NCI-H1417 (cell line): Measurements from ENCODE around the gene GPR62.
"Not testable (repeated sequence)": the region's sequence is repeated elsewhere in the genome, so short reads cannot be mapped to it uniquely, and the experiment has no call there.

Experiments
- DNase-seq, 3 experiments: peaks; one replicate each; lab custom pipeline; 2025; lab: John Stamatoyannopoulos, UW

GPR62 gene, protein sequence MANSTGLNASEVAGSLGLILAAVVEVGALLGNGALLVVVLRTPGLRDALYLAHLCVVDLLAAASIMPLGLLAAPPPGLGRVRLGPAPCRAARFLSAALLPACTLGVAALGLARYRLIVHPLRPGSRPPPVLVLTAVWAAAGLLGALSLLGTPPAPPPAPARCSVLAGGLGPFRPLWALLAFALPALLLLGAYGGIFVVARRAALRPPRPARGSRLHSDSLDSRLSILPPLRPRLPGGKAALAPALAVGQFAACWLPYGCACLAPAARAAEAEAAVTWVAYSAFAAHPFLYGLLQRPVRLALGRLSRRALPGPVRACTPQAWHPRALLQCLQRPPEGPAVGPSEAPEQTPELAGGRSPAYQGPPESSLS

DNA sequence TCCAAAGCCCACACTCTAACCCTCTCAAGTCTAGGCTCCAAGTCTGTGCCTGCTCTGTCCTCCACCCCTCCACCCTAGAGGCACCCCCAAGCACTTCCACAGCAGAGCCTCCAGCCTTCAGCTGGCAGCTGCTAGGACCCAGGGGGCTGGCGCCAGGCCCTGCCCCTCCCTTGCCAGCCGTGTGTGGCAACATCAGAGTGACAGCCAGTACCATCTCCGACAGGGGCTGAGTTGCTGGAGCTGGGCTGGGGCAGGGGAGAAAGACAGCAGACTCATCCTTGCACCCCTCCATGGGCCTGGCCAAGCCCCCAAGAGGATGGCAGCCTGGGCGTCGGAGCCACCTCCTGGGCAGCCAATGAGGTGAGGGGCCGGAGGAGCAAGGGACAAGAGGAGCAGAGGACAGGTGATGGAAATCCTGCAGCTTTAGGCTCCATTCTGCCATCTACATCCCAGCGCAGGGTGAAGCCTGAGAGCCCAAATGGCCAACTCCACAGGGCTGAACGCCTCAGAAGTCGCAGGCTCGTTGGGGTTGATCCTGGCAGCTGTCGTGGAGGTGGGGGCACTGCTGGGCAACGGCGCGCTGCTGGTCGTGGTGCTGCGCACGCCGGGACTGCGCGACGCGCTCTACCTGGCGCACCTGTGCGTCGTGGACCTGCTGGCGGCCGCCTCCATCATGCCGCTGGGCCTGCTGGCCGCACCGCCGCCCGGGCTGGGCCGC, at the start of gene GPR62:
GPR62 (plus strand) TSS at position 207 of the 718 bp plus-strand sequence; CDS start at position 479, 272 bp downstream.
- no peak for DNase-seq

DNA sequence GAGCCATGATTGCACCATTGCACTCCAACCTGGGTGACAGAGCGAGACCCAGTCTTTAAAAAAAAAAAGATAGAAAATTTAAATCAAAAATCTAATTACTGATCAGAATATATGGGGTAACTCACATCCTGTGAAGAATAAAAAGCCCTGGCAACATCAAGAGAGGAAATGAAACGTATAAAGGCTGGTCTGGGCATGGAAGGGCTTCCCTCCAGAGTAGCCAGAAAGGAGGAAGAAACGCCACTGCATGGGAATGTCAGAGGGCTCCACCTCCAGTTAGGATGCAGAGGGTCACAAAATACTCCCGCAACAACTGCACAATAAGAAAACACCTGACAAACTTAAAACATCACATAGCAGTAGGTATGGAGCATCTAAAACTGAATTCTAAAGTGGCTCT, 47.2 kb upstream of the GPR62 start:
- DNase-seq = no peak

DNA sequence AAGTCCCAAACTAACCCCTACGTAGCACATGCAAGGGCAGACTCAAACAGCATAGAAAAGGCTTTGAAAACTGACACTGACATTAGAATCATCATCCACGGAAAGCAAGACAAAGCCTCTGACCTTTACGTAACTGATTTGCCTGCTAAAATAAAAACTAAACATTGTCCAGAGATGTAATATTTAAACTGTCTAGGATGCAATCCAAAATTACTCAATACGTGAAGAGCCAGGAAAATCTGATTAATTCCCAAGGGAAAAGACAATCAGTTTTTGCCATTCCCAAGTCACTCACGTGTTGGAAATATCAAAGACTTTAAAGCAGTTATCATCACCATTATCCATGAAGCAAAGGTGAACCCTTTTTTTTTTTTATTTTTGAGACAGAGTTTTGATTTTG, 38.8 kb upstream of the GPR62 start:
- DNase-seq = no peak

DNA sequence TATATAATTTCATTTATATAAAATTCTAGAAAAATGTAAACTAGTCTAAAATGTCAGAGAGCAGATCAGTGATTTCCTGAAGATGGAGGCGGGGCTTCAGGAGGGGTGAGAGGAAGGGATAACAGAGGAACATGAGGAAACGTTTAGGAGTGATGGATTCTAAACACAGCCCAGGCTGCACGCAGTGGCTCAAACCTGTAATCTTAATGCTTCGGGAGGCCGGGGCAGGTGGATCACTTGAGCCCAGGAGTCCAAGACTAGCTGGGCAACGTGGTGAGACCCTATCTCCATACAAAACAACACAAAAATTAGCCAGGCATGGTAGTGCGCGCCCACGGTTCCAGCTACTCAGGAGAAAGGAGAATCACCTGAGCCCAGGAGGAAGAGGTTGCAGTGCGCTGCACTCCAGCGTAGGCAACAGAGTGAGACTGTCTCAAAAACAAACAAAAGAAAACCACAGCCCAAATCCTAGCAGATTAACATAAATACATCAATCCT, 34.1 kb upstream of the GPR62 start:
- DNase-seq = no peak

DNA sequence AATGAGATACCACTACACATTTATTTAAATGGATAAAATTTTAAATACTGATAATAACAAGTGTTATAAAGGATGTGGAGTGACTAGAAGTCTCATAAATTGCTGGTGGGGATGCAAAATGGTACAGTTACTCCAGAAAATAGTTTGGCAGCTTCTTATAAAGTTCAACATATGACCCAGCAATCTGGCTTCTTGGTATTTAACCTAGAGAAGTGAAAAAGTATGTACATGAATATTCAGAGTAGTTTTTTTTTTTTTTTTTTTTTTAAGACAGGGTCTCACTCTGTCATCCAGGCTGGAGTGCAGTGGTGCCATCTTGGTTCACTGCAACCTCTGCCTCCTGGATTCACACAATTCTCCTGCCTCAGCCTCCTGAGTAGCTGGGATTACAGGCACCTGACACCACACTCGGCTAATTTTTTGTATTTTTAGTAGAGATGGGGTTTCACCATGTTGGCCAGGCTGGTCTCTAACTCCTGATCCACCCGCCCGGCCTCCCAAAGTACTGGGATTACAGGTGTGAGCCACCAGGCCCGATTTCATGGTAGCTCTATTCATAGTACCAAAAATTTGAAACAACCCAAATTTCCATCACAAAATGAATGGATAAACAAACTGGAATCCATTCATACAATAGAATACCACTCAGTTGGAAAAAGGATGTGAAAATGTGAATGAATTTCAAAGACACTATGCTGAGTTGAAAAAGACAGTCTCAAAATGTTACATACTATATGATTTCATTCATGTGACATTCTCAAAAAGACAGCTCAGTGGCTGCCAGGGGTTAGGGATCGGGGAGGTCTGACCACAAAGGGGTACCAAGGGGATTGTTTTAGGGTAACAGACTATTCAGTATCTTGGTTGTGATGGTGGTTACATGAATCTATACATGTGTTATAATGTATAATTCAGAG, 27.9 kb upstream of the GPR62 start:
- no peak for DNase-seq

DNA sequence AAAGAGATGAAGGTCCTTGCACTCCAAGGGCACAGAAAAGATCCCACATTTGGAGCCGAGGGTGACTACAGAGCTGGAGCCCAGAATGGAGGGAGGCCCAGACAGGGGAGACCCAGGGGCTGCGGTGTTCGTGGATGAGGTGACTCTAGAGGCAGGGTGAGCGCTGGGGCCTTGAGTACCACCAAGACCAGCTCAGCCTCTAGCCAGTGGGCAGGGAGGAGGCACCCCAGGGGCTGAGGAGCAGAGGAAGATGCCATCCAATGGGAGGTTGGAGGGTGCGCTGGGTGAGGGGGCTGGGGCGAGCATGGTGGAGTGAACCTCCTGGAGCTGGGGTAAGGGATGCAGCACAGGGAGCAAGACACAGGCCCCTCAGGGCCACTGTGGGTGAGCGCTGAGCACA, 26.7 kb upstream of the GPR62 start:
- no peak for DNase-seq

DNA sequence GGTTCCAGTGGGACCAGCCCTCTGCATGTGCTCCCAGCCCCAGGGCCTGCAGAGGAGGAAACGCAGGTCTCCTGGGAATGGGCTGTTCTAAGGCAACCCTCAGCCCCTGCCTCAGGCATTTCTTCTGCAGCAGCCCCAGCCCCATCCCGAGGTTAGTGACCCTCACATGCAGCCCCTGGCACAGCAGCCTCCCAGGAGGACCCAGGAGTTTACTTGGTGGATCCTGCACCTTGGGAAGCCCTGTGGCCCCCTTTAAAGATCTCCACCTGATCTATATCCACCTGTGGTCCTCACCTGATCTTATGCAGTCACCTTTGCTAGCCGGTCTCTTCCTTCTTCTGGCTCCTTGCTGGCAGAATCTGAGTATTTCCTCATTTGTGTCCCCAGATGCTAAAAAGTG, 26.2 kb upstream of the GPR62 start:
- not testable (repeated sequence) for DNase-seq

DNA sequence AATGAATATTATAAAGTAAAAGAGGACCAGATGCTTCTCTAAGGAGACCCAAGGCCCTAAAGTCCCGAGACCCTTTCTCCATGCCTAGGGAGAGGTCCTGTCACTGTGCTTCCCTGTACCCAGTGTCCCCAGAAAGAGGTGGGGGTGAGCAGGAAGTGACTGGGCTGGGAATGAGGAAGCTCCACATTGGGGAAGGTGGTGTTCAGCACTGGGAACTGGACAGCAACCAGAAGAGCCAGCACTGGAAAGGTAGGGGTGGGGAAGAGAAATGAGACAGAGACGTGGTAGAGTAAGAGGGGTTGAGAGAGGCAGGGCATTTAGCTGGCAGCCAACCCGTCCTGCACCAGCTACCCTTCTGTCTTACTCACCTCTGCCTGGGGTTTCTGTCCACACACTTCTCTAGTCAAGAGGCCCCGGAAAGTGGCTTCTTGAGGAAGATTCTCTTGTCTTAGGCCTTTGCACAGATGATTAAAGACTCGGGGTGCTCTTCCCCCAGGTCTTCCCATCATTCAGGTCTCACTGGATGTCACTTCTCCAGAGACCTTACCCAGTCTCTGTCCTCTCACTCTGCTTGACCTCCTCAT, 25.7 kb upstream of the GPR62 start:
- DNase-seq = no peak

DNA sequence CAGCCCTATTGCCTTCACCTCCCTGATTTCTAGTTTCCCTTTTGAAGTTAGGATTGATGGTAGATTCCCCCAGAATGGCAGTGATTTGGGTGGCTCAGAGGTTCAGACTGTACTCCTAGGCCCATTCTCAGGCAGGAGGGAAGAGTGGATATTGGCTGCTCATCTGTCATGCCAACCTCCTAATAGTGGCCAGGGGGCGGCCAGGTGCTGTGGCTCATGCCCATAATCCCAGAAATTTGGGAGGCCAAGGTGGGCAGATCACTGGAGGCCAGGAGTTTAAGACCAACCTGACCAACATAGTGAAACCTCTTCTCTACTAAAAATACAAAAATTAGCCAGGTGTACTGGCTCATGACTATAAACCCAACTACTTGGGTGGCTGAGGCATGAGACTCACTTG, 24.7 kb upstream of the GPR62 start:
- DNase-seq = no peak

DNA sequence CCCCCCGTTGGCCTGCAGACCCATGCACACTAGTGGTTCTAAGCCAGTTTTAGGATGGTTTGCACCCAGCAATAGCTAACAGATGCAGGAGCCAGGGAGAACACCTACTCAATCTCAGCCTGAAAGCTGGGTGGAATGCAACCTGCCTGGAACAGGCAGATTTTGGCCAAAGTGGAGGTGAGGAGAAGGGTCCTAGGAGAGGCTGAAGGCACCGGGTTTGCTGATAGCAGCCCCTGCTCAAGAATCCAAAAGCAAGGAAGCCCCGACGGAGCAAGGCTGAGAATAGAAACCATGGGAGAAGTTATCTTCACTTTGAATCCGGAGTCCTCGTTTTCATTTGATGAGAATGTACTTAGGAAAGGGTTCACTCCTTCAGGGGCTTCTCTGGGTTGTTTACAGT, 23.4 kb upstream of the GPR62 start:
- DNase-seq = no peak

DNA sequence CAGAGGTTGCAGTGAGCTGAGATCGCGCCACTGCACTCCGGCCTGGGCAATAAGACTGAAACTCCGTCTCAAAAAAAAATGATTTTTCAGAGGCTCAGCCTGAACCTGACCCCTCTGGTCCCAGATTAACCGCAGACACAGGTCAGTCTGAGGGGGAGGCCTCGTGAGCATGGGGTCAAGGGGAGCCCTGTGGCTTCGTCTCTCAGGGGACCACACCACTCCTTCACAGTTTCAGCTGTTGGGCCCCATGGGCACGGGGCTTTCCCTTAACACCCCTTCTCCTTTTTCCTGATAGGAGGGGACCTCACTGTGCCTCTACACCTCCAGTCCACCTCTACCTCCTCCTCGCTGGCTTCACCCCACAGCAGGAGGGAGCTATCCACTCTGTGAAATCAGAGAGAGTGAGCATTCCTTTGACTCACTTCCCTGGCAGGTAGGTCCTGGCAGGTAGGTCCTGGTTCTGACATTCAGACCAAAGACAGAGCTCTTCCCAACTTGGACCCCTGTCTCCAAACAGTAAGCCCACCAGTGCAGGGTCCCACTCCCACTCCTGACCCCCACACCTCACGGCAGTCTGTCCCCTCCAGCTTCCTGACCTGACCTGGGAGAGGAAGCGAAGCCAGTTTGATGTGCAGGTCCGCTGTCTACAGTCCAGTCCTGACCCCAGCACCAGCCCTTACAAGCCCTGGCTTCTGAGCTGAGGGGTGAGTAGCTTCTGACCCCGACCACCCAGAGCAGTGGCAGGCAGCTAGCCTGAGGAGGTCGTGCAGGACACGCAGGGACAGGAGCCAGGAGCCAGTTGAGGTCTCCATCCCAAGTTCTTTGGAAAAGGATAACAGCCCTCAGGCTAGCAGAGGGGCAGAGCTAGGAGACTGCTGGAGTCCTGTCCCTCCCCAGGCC, 22.5 kb upstream of the GPR62 start:
- DNase-seq = no peak

DNA sequence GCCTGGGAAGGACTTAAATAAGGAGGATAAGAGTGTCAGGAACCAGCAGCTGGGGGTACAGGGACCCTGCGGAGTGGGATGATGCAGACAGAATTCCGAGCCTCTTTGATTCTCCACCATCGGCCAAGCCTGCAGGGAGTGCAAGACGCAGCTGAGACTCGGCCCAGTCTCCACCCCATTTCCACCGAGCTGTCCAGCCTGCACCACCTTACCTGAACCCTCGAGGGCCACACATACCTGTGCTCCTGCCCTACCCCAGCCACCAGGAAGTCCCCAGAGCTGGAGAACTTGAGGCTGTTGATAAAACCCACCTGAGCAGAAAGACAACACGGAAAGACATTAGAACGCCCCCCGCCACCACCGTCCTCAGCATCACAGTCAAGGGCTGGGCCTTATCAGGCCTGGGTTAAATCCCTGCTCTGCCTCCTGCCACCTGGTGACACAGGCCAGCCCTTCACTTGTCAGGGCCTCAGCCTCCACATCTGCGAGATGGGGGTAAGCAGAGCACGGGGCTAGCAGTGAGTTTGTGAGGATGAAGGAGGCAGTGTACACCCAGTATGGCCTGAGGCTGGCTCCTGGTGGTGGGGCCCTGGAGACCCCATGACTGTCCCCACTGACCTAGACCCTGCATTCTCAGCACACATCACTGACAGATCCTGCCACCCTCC, 21.6 kb upstream of the GPR62 start:
- no peak for DNase-seq

DNA sequence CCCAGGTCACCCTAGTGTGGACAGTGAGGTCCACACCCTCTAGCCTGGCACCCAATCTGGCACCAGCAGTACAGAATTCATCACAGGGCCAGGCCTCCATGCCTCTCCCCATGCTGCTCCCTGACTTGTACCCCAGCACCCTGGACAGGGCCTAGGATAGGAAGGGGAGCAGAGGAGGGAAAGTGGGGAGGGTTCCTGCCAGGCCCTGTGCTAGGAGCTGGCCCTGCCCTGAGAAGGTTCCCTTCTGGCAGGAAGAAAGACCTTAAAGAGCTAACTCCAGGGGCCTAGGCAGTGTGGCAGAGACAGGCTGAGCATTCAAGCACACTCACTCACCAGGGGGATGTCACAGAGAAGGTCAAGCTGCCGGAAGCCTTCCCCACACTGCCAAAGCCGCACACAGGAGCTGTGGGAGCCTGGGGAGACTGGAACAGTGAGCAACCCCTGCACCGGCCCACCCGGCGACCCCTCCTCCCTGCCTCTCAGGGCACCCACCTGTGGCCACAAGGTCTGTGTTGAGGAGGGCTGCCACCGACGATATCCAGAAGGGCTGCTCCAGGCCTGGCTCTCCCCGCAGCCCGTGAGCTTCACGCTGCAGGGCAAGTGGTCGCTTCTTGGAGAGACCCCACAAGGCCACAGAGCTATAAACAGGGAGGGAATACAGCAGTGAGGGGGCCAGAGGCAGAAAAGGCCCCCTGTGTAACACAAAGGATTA, 20.9 kb upstream of the GPR62 start:
- no peak for DNase-seq

DNA sequence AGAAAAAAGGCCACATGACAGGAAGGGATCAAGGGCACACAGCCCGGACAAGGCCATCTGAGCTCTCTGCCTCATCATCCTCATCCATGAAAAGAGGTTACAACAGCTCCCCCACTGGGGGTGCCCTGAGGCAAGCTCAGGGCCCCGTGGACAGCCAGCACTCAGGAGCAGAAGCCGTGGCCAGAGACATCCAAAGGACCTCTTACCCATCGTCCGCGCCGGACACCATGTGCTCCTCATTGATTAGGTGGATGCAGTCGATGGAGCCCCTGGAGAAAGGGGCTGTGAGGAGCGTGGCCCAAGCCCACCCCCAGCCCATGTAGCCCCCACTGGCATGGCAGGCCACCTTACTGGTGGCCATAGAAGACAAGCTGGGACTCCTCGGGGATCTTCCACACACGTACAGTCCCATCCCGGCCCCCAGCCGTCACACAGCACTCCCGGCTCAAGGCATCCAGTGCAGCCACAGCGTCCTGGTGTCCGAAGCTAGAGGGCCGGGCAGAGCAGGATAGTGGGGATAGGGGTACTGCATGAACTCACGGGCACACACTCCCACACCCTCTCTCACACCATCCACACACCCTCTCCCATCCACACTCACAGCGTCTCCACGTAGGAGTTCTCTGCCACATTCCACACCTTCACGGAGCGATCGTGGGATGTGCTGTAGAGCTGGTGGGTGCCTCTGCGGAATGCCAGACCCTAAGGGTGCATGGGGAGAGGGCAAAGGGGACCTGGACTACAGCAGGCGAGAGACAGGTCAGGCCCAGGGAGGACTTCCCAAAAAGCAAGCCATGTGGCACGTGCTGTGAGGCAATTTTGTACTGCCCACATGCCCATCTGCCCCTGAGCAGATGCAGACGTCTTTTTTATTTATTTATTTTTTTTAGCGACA, 19.9 kb upstream of the GPR62 start:
- no peak for DNase-seq

DNA sequence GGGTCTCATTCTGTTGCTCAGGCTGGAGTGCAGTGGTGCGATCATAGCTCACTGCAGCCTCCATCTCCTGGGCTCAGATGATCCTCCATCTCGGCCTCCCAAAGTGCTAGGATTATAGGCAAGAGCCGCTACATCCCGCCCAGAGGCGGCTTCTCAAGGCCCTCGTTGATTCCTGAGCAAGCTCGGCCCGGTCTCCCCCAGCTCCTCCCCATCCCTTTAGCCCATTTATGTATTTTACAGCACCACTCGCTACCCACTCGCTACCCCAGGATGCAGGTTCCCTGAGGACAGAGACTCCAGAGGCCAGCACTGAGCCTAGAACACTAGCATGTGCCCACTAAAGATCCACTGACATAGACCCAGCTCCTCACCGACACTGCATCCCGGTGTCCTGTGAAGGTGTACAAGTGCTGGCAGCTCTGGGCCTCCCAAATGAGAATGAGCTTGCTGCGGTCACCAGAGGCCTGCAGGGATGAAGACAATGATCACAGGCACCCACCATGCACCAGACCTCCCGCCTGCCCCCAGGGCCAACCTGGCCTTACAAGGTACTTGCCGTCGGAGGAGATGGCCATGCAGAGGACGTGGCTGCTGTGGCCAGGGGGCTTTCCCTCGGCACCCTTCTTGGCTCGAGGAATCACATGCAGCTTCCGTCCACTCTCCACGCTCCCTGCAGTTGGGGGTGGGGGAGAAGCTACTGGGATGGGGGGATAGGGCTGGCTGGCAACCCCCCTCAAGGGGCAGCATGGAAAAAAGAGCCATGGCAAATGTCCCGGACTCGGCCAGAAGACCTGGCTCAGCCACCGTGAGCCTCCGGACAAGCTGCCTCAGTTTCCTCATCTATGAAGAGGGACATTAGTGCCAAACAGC, 19.1 kb upstream of the GPR62 start:
- no peak for DNase-seq

DNA sequence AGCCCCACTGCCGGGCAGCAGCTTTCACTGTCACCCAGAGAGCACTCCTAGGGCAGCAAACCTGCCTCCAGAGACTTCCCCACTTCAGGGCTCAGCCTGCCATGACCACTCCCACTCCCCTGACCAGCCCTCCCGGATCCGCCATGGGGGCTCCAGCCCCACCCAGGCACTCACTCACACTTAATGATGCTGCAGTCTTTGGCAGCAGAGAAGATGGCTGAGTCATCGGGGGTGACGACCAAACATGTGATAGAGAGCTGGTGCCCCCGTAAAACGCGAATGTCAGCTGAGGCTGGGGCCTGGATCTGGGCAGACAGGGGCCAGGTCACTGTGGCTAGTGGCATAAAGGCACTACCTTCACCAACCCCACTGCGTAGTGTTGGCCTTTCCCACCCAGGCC, 18.2 kb upstream of the GPR62 start:
- DNase-seq = no peak

DNA sequence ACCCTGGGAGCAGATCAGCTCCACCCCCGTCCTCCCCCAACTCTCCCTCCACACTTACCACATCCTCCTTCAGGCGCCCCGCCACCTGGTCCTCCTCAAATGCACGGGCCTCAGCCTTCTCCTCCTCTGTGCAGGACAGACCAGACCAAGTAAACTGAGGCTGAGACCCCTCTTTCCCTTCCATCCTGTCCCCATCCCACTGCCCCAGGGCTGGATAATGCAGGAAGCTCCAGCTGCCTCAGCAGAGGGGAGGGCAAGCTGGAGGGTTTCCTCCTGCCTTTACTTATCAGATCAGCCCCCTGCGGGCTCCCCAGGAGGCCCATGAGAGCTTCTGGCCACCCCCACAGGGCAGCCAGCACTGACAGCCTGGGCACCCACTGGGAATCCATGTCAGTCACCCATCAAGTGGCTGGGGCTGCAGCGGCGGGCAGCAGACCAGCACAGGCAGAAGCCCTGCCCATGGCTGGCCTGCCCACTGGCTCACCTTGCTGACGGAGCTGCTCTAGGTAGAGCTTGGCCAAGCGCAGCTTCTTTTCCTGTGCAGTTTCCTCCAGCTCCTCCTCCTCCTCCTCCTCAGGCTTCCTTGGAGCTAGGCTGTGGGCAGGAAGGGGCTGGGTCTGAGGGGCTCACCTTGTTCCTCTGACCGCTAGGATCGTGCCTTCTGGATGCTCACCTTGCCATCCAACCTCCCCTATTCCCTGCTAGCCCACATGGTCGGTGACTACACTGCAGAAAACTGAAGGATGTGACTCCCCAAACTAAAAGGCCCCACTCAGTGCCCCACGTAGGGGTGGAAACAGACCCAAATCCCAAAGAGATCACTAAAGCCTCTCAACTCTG, 17.4 kb upstream of the GPR62 start:
- DNase-seq = no peak
